GM18858 (cell line): ENCODE data around the gene ESR1.
"Not testable (repeated sequence)": the region's sequence is repeated elsewhere in the genome, so short reads cannot be mapped to it uniquely, and the experiment has no call there.

Experiments
- ATAC-seq: cut with Tn5 transposase; IDR thresholded peaks from one replicate; pipeline ENCODE4 v1.9.1; 2021; ENCODE audit not compliant: unreplicated experiment

The ESR1 gene

DNA sequence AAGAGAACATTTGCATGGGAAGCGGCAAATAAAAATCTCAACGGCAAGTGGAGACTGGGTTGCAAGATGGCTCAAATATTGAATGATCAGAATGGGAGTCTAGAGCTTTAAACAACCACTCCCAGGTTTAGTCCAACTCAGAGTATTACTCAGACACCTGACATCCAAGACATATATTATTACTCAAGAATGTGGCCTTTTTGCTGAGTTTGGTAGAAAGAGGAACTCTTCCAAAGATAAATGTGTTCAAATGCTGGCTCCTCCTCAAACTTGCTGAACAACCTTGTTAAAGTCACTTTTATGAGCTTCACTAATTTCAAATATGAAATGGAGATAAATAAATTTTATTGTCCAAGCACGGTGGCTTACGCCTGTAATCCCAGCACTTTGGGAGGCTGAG lies 77.8 kb downstream of the ESR1 start:
- no peak for ATAC-seq

DNA sequence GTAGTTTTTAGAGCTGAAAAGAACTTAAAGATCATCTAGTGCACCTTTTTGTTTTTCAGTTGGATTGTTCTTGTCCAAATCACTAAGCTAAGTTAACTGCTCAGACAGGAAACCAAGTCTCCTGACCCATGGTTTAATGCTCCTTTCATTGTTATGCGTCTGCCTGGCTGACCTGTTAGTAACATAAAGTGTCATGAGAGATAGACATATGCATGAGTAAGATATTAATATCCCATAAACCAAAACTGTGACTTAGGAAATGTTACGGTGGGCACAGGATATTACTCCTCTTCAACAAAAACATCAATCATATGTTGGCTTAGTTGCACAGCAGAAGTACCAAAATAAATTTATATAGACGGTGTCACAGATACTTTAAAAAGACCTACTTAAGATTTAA lies 84.0 kb downstream of the ESR1 start:
- no peak for ATAC-seq

DNA sequence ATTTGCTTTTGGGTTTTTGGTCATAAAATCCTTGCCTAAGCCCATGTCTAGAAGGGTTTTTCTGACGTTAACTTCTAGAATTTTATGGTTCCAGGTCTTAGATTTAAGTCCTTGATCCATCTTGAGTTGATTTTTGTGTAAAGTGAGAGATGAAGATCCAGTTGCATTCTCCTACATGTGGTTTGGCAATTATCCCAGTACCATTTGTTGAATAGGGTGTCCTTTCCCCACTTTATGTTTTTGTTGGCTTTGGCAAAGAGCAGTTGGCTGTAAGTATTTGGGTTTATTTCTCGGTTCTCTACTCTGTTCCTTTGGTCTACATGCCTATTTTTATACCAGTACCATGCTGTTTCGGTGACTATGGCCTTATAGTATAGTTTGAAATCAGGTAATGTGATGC lies 86.9 kb downstream of the ESR1 start:
- not testable (repeated sequence) for ATAC-seq

DNA sequence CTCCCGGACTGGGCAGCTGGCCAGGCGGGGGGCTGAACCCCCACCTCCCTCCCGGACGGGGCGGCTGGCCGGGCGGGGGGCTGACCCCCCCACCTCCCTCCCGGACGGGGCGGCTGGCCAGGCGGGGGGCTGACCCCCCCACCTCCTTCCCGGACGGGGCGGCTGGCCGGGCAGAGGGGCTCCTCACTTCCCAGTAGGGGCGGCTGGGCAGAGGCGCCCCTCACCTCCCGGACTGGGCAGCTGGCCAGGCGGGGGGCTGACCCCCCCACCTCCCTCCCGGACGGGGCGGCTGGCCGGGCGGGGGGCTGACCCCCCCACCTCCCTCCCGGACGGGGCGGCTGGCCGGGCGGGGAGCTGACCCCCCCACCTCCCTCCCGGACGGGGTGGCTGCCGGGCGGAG lies 91.7 kb downstream of the ESR1 start:
- ATAC-seq, result not testable (repeated sequence)

DNA sequence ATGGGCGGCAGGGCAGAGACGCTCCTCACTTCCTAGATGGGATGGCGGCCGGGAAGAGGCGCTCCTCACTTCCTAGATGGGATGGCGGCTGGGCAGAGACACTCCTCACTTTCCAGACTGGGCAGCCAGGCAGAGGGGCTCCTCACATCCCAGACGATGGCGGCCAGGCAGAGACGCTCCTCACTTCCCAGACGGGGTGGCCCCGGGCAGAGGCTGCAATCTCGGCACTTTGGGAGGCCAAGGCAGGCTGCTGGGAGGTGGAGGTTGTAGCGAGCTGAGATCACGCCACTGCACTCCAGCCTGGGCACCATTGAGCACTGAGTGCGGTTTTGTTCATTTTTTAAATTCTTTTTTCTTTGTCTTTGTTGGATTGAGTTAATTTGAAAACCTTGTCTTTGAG lies 92.3 kb downstream of the ESR1 start:
- not testable (repeated sequence) for ATAC-seq

DNA sequence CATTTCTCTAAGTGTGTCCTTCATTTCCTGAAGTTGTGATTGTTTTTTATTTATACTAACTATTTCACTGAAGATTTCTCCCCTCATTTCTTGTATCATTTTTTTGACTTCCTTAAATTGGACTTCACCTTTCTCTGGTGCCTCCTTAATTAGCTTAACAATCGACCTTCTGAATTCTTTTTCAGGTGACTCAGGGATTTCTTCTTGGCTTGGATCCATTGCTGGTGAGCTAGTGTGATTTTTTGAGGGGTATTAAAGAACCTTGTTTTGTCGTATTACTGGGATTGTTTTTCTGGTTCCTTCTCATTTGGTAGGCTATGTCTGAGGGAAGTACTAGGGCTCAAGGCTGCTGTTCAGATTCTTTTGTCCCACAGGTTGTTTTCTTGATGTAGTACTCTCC lies 92.8 kb downstream of the ESR1 start:
- ATAC-seq, result no peak

DNA sequence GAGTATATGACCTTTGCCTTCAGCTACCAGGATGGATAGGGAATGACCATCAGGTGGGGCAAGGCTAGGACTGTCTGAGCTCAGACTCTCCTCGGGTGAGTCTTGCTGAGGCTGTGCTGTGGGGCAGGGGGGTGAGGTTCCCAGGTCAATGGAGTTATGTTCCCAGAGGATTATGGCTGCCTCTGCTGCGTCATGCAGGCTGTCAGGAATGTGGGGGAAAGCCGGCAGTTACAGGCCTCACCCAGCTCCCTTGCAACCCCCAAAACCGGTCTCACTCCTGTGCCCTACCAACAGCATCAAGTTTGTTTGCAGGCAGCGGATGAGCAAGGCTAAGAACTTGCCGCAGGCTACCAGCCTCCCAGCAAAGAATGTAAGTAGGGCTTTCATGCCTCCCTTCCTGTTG lies 93.5 kb downstream of the ESR1 start:
- ATAC-seq, result no peak

DNA sequence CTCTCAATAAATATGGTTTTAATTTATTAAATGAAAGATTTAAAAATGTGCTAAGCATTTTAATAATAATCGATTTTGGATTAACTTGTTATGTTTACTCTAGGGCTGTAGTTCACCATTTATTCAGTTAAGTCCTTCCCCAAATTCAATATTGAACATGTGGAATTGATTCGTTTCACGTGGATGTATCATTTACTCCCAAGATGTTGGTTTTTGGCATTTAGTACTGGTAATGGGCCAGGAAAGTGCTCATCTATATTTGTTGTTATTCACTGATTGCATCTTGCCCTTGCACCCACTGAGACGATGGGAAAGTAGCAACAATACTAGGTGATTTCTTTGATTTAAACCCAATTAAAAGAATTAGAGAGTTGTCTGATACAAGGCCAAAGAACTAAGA lies 97.1 kb downstream of the ESR1 start:
- no peak for ATAC-seq

DNA sequence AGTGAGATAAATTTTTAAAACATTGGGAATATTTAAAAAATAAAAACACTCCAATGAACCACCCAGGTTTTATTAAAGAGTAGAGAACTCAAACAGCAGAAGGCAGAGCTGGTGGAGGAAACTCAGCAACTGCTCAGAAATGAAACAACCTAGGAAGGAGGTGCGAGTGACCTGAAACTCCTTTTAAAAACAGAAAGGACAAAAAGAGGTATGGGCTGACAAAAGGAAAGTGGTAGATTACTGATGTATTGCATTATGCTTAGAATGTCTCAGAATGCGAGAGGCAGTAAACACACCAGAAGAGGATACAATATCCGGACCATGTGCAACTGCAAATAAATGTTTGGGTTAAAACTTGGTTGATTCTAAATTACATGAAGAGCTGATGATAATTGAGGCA lies 97.6 kb downstream of the ESR1 start:
- no peak for ATAC-seq

DNA sequence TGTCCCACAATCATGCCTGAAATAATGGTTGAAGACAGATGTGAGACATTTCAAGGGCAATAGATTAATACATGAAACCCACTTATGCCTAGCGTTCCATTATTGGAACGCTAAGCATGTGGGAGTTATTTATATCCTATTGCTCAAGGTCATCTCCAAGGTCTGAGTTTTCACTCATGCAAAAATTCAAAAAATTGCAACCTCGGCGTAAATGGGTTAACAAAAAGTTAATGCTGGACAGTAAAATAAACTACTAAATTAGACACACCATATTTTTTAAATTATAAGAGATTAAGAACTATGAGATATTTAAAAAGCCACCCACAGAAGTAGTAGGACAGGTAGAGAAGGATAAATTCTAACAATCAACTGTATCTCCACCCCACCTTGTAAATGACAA lies 98.4 kb downstream of the ESR1 start:
- no peak for ATAC-seq

DNA sequence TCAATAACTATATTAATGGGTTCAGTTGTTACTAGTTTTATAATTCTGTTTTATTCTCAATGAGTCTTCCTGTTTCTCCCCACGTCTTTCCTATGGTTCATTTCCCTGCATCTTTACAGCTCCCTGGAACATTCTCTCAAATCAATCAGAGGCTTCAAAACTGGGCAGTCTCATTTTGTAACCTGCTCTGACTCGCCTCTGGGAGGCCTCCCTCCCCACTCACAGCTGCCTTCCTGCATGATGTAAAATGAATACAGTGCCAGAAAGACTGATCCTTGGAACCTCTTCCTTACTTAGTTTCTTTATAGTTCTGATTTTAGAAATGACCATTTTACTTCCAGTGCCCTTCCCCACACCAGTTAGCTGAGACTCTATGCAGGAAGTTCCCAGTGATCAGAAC lies 103.9 kb downstream of the ESR1 start:
- no peak for ATAC-seq

DNA sequence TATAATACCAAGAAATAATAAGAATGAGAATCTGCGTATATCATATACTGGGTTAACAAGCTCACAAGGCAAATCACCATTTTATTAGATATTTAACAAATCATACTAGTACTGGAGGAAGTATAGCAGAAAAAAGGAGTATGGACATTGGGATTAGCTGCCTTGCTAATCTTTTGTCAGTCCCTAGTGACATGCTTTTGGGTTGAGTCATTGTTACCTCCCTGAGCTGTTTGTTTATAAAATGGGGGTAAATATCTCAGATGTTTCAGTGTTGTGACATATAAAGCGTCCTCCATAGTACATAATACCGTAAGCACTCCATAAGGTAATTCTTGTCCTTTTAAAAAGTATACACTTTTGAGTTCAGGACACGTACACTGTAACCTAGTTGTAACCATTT lies 107.0 kb downstream of the ESR1 start:
- no peak for ATAC-seq

DNA sequence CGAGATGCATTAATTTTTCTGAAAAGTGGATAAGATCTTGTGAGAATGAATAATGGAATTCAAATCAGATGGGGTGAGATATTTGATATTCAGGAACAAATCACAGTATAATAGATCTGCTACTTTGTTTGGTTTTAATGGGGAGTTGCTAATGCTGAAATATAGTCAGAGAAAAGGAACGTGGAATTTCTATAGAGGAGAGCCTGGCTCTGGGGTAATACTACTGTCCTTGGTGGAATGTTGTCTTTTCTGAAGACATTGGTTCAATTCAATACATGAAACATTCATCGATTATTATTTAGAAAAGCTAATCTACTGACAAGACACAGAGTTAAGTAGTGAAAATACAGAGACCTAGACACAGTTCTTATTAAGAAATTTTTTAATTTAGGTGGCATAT lies 108.6 kb downstream of the ESR1 start:
- ATAC-seq, result no peak

DNA sequence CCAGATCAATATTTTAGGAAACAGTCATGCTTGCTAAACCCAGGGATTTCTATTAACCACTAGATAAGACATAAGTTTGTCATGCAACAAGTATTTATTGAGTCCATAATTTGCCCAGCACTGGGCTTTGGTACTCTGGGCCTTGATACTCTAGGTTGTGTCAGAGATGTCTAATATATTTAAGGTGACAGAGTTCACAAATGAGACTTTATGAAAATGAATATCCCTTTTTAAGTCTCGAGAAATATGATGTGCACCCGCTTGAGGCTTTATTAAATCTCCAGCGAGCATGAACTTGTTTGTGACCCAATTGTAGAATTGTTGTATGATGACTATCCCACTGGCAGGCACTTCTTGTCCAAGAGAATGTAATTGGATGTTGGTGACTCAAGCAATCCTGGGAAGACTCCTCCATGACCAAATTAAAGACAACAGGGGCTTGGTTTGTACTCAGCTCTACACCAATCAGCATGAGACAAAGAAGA lies 109.2 kb downstream of the ESR1 start:
- no peak for ATAC-seq

DNA sequence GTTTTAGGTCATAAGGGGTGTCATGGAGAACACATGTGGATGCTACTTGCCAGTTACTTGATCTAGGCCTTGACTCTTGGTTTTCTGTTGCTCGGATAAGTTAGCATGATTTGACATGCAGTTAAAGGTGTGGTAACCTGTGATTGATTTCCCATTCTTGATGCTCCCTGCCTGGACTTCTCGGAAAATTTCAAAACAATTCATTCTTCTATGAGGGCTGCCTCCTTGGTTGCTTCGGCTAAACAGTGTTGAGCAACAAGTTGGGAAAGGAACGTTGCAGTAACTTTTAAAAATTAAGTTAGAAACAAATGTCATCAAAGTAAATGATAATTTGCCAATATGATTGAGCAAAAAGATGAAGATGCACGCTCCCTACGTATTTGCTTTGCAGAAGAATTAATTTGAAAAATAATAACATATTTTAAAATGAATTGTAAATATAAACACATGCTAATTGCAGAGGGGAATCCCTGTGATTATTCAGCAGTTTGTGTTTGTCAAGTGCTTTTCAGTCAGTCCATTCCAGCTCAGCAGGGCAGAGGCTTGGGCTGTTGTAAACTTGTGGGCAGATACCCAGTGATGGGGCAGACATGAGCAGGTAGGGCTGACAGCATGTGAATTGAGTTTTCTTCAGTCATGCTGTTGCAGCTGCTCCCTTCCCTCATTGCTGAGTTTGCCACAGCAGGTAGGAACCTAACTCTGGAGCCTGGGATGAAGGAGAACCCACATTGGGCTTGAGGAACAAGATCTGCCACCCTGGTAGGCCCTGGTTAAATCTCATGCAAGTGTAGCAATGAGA lies 110.2 kb downstream of the ESR1 start:
- no peak for ATAC-seq

DNA sequence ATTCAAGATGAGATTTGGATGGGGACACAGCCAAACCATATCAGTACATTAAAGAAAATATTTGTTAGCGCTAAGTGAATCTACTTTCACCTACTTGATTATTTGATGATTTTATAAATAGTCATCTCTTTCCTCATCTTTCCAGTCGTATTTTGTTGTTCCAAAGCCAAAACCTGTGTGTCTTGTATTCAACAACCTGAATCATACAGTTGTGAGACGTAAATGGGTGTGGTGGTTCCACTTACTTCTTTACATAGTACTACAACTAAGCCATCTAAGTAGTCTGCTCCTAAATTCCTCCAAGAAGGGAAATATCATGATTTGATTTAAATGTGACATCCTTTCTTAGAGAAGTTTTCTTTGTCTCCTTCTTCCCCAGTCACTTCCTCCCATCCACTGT lies 132.8 kb downstream of the ESR1 start:
- ATAC-seq, result no peak

DNA sequence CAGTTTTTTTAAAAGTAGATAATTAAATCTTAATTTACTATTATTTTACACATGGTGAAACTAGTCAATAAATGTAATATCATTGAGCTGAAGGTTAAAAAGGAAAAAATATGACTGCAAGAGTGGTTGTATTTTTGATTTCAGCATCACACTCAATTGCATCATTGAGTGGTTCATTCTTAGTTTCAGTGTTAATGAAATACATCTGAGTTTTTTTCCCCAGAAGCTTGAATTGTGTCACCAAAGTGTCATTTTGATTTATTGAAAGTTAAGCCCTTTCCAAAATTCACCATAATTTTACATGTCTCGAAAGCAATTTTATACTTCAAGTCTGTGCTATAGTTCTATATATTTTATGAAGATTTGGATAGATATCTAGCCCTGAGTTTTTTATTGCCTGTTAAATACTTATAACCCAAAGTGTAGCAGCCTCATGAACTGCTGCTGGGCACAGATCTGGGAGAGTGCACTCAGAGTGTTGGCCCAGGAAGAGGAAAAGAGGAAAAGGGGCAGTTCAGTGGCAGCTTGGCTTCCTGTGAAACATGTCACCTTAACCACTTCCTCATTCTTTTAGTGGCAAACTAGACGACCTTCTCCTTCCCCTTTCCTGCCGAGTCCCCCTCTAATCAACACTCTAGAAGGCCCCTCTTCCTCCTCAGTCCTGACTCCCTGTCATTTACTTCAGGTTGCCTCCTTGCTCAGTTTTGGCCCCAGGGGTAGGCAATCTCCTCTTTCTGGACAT lies 140.7 kb downstream of the ESR1 start:
- peak; percentile 47 for ATAC-seq

DNA sequence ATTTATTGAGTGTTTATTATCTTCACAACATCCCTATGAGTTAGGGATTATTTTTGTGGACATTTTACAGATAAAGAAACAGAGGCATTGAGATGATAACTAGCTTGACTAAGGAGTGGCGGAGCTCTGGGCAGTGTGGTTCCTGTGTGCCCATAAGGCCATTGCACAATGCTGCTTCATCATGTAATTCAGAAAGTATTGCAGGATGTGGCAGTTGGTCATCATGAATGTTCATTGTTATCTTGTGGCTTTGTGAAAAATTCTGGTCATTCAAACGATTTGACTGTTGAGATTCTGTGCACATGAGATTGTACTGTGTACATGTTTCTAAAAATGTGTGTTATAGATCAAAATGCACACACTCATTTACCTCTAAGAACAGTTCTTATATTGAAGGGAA lies 150.8 kb downstream of the ESR1 start:
- ATAC-seq, result no peak

DNA sequence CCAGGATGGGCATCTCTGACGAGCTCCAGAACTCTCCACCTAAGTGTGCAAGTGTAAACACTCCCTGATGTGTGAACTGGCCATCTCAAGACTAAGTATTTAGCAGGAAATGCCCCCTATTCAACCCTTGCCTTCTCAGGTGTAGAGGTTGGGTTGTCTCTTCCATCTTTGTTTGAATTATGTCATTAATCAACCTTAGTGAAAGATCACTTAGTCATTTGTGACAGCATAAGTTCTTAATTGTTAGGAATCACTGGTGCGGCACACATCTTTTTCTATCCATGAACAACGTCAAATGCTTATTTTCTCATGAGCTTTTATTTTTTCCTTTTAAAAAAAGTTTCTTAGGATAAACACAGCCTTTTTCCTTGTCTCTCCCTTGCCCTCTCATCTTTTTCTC lies 151.6 kb downstream of the ESR1 start:
- ATAC-seq, result no peak

DNA sequence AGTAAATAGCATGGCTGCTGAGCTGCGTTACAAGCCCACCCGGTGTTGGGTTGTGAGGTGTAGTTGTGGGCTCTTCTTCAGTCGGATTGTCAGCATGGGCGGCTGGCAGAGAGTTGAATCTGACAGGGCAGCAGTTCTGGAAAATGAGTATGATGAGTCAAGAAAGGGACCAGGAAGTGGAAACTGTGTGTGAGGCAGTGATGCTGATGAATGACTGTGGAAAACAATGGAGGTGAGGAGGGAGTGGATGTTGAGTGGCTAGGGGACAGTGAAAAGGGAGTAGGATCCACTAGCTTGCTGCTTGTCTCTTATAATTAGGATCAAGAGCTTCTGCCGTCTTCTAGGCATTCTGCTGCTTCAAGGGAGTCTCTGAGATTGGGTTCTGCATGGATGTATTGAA lies 154.3 kb downstream of the ESR1 start:
- no peak for ATAC-seq

DNA sequence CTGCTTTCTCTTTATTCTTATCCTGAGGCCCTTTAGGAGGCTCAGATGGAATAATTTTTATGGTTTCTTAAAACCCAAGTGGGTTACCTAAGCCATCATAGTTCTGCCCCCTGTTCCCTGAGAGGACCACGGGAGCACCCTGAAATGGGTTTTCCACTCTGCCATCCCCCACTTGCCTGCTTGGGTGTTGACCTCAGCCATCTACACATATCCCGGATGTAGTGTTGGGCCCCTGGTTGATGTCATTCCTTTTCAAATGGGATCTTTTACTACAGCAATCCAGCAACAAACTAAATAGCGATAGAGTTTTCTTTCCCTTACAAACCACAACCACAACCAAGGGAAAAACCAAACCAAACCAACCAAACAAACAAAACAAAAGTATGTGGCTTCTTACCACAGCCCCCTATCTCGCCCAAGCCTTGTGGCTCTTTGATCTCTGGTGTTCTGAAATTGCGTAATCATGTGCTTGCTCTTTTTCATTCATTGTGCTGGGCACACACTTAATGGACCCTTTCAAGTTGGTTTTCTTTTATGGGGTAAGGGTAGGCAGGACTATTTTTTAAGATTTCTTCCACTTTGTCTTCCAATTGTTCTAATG lies 154.9 kb downstream of the ESR1 start:
- ATAC-seq, result no peak

DNA sequence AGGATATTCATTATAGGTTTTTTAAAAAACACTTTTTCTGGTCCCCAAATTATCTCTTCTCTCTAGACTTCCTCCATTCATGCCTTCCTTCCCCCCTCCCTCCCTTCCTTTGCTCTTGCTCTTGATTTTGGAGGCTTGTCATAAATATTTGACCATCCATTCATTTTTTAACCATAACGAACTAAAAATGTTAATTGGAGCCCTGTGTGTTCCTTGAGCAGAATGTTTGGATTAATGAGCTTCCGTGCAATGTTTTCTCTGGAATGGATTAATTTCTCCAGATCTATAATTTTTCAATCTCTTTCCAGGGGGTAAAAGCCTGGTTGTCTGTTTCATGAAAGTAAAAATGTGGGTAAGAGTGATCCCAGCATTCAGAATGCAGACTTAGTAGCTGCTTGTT lies 155.5 kb downstream of the ESR1 start:
- no peak for ATAC-seq
